ENCODE measurements around the gene CSTPP1.

DNA sequence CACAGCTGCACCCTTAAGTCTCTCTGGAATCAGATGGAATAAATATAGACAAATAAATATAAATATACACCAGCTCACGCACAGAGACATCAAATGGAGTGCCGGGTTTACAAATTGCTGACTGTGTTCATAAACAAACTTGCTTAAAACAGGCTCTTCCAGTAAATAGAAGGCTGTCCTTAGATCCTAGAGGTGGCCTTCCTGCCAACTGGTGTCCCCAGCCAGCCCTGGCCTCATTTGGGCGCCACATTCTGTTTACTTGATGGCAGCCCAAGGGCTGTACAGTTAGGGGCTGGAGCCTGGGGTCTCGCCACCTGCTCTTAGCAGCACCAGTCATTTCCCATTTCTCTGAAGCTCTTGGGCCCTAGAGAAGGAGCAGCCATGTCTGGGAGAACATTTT lies 219.3 kb downstream of the CSTPP1 start:
- TF ChIP-seq CTCF (IDR thresholded peaks at IDR 0.05), result no peak
- no peak for TF ChIP-seq POLR2A (IDR thresholded peaks at IDR 0.05)
